H1 (cell line): Measurements from ENCODE around the gene FAM9C. TPM values are rescaled to one million over a fixed set of nuclear protein-coding genes. Genes with fewer than 3 reads are reported as not detected.

Experiments used
- CTCF ChIA-PET: fragments of 300-600 bp; sonication (Branson Sonifier 250); formaldehyde crosslinking; loops from one replicate; lab custom pipeline; 2021; ENCODE audit not compliant: partially characterized antibody; lab: Charles Lee
- POLR2A ChIA-PET: fragments of 300-600 bp; sonication (Branson Sonifier 250); formaldehyde crosslinking; loops from one replicate; lab custom pipeline; 2021; ENCODE audit warnings: inconsistent platforms; ENCODE audit not compliant: partially characterized antibody; lab: Charles Lee
- DNase-seq, 2 experiments: peaks; one replicate each; pipeline versions ENCODE4 v3.0.0 to v3.0.0-alpha.2; 2010 to 2022; ENCODE audit warnings: low spot score in 2 of 2, low read depth in 1 of 2, mixed read lengths in 1 of 2
- FAIRE-seq: peaks from 2 replicates; lab custom pipeline; 2011; peaks lifted over from hg19 to GRCh38; lab: Jason Lieb, UNC
- H2AFZ ChIP-seq: 2 replicates; pipeline ENCODE4 v1.8.1; 2012; ENCODE audit warnings: low read length, inconsistent platforms
- H2AK5ac ChIP-seq: 2 replicates; pipeline ENCODE4 v1.6.1; 2013; ENCODE audit warnings: low read depth, low read length
- H2BK120ac ChIP-seq: replicated peaks from 2 replicates; pipeline ENCODE3; 2013; ENCODE audit warnings: low read depth, low read length, inconsistent platforms
- H2BK12ac ChIP-seq: 2 replicates; pipeline ENCODE4 v1.6.1; 2013; ENCODE audit warnings: low read depth, low read length
- H2BK15ac ChIP-seq: 2 replicates; pipeline ENCODE4 v1.6.1; 2013; ENCODE audit warnings: low read length
- H2BK20ac ChIP-seq: 2 replicates; pipeline ENCODE4 v1.6.1; 2013; ENCODE audit warnings: low read length
- H2BK5ac ChIP-seq: 2 replicates; pipeline ENCODE4 v1.6.1; 2013; ENCODE audit warnings: low read depth, low read length
- H3K14ac ChIP-seq: 2 replicates; pipeline ENCODE4 v1.6.1; 2013; ENCODE audit warnings: inconsistent platforms; ENCODE audit not compliant: insufficient read length
- H3K18ac ChIP-seq: 2 replicates; pipeline ENCODE4 v1.6.1; 2013; ENCODE audit warnings: low read length; ENCODE audit errors: extremely low read depth
- H3K23ac ChIP-seq: 2 replicates; pipeline ENCODE4 v1.6.1; 2013; ENCODE audit warnings: inconsistent platforms; ENCODE audit not compliant: insufficient read length
- H3K23me2 ChIP-seq: 2 replicates; pipeline ENCODE4 v1.6.1; 2013; ENCODE audit warnings: low read depth, low read length
- H3K27ac ChIP-seq: 2 replicates; pipeline ENCODE4 v1.6.1; 2011; ENCODE audit warnings: low read depth, low read length, inconsistent platforms
- H3K27me3 ChIP-seq, 4 experiments: replicated peaks in 1 of 4; 1 replicate in 1 of 4; 2 replicates in 3 of 4; pipeline versions ENCODE4 v1.6.1 to v1.8.1; 2011 to 2013; ENCODE audit warnings: low read length in 3 of 4, mild to moderate bottlenecking in 3 of 4, inconsistent platforms in 2 of 4, mixed read lengths in 2 of 4, moderate library complexity in 1 of 4; ENCODE audit not compliant: control insufficient read depth in 3 of 4, insufficient read depth in 3 of 4; ENCODE audit errors: extremely low read depth in 1 of 4
- H3K36me3 ChIP-seq, 4 experiments: 2 replicates each; pipeline versions ENCODE4 v1.6.1 to v1.8.1; 2011 to 2013; ENCODE audit warnings: mild to moderate bottlenecking in 4 of 4, low read length in 3 of 4, moderate library complexity in 2 of 4, control low read depth in 1 of 4, inconsistent platforms in 1 of 4; ENCODE audit not compliant: insufficient read depth in 4 of 4, control insufficient read depth in 2 of 4
- H3K4ac ChIP-seq: replicated peaks from 2 replicates; pipeline ENCODE3; 2013; ENCODE audit warnings: low read length, low read depth, mixed read lengths, inconsistent platforms; ENCODE audit not compliant: insufficient read length
- H3K4me1 ChIP-seq, 4 experiments: replicated peaks in 1 of 4; 1 replicate in 1 of 4; 2 replicates in 3 of 4; pipeline versions ENCODE4 v1.6.1 to v1.8.1; 2011 to 2013; ENCODE audit warnings: low read length in 3 of 4, inconsistent platforms in 2 of 4, mixed read lengths in 1 of 4; ENCODE audit not compliant: insufficient read depth in 4 of 4, control insufficient read depth in 3 of 4
- H3K4me2 ChIP-seq, 2 experiments: 2 replicates each; pipeline versions ENCODE4 v1.6.1 to v1.8.1; 2011 to 2013; ENCODE audit warnings: low read depth in 2 of 2, low read length in 2 of 2, control low read depth in 1 of 2, inconsistent platforms in 1 of 2, mild to moderate bottlenecking in 1 of 2; ENCODE audit not compliant: insufficient read depth in 1 of 2
- H3K4me3 ChIP-seq, 4 experiments: fragments of 200-600, 300-600 bp in 1 of 4; sonication (generic), shearing (Covaris generic), sonication (Bioruptor Twin) in 1 of 4; 2 replicates each; pipeline versions ENCODE4 v1.5.1 to v1.8.1; 2011 to 2016; ENCODE audit warnings: low read length in 4 of 4, low read depth in 3 of 4, control low read depth in 2 of 4, inconsistent platforms in 2 of 4, mild to moderate bottlenecking in 2 of 4, mixed read lengths in 1 of 4, moderate library complexity in 1 of 4; ENCODE audit not compliant: insufficient read depth in 2 of 4; ENCODE audit errors: extremely low read depth in 1 of 4
- H3K56ac ChIP-seq: replicated peaks from 2 replicates; pipeline ENCODE3; 2013; ENCODE audit warnings: low read depth, mild to moderate bottlenecking, mixed read lengths, low read length, inconsistent platforms; ENCODE audit not compliant: insufficient read length
- H3K79me1 ChIP-seq: 2 replicates; pipeline ENCODE4 v1.6.1; 2013; ENCODE audit warnings: low read depth, low read length, control low read depth
- H3K79me2 ChIP-seq, 2 experiments: 2 replicates each; pipeline versions ENCODE4 v1.6.1 to v1.8.1; 2012 to 2013; ENCODE audit warnings: low read length in 2 of 2, mild to moderate bottlenecking in 2 of 2, inconsistent platforms in 1 of 2; ENCODE audit not compliant: insufficient read depth in 2 of 2, control insufficient read depth in 1 of 2
- H3K9ac ChIP-seq, 4 experiments: replicated peaks in 1 of 4; 1 replicate in 1 of 4; 2 replicates in 3 of 4; pipeline versions ENCODE4 v1.6.1 to v1.8.1; 2011 to 2013; ENCODE audit warnings: low read depth in 3 of 4, low read length in 3 of 4, control low read depth in 2 of 4, mild to moderate bottlenecking in 2 of 4, moderate library complexity in 2 of 4, inconsistent platforms in 1 of 4; ENCODE audit errors: extremely low read depth in 1 of 4
- H3K9me3 ChIP-seq, 2 experiments: 2 replicates each; pipeline versions ENCODE4 v1.6.1 to v1.8.1; 2012 to 2013; ENCODE audit warnings: mild to moderate bottlenecking in 2 of 2, moderate library complexity in 2 of 2, control low read depth in 1 of 2, inconsistent platforms in 1 of 2, low read depth in 1 of 2, low read length in 1 of 2, mixed read lengths in 1 of 2; ENCODE audit not compliant: insufficient read depth in 2 of 2
- H4K20me1 ChIP-seq, 2 experiments: replicated peaks in 1 of 2; 2 replicates each; pipeline versions ENCODE3 to v1.8.1; 2011 to 2013; ENCODE audit warnings: inconsistent platforms in 2 of 2, low read length in 2 of 2, mild to moderate bottlenecking in 1 of 2; ENCODE audit not compliant: insufficient read depth in 2 of 2, control insufficient read depth in 1 of 2
- H4K5ac ChIP-seq: 2 replicates; pipeline ENCODE4 v1.6.1; 2013; ENCODE audit warnings: low read length, low read depth, mixed read lengths, inconsistent platforms; ENCODE audit not compliant: insufficient read length
- H4K8ac ChIP-seq: 2 replicates; pipeline ENCODE4 v1.8.0; 2013; ENCODE audit warnings: mild to moderate bottlenecking, moderate library complexity, low read length, inconsistent platforms; ENCODE audit not compliant: insufficient read depth; ENCODE audit errors: extremely low read depth
- H4K91ac ChIP-seq: replicated peaks from 2 replicates; pipeline ENCODE3; 2013; ENCODE audit warnings: low read length, mixed read lengths, inconsistent platforms; ENCODE audit not compliant: insufficient read length
- E2F6 ChIP-seq: IDR thresholded peaks from 2 replicates; pipeline ENCODE4 v1.6.1; 2012; ENCODE audit warnings: inconsistent platforms
- PHF8 ChIP-seq: fragments of 200-600 bp; sonication (generic); conservative IDR thresholded peaks from 2 replicates; pipeline ENCODE4 v1.7.1; 2012; ENCODE audit warnings: low read depth, mild to moderate bottlenecking, inconsistent platforms, low read length, moderate library complexity
- TBP ChIP-seq: IDR thresholded peaks from 2 replicates; pipeline ENCODE4 v1.6.1; 2011; ENCODE audit warnings: low read depth, low read length, improper control_type of control experiment
- WGBS, 2 experiments: shearing (Covaris generic) in 1 of 2; methylation state at CpG; one replicate each; pipeline versions ENCODE4 v1.1.6 to v1.1.7; 2013 to 2015; ENCODE audit warnings: low lambda C conversion rate in 2 of 2, mixed read lengths in 2 of 2, inconsistent platforms in 1 of 2, low coverage in 1 of 2, missing lambda C conversion rate in 1 of 2; ENCODE audit not compliant: insufficient replicate concordance in 2 of 2, insufficient coverage in 1 of 2, insufficient read length in 1 of 2; ENCODE audit errors: extremely low coverage in 1 of 2, missing lambda C conversion rate in 1 of 2; 5-methylcytosine and 5-hydroxymethylcytosine counted together
- polyA plus RNA-seq, 7 experiments: library from polyadenylated mRNA; depleted of rRNA in 3 of 7; stranded (reverse) in 5 of 7; unstranded in 2 of 7; fragments of >200 nt in 5 of 7; fragments of 200-250 nt in 2 of 7; gene quantifications; 1 replicate in 5 of 7; 2 replicates in 1 of 7; 4 replicates in 1 of 7; pipeline versions ENCODE4 v1.2.1 to v1.2.3, GENCODE V29; 2011 to 2013; ENCODE audit warnings: missing spikeins in 2 of 7, mixed read lengths in 2 of 7
- total RNA-seq: library from RNA; stranded (reverse); fragmentation: NEBNext Ultra II Directional; extraction: Animal tissue kit (Norgen Biotek cat#: 25700); gene quantifications from 2 replicates; pipeline ENCODE4 v1.2.1, GENCODE V29; 2021

FAM9C gene
- total and polyA plus RNA-seq, 2 of the 8 experiments (the other 6 are each of a cell fraction or from before 2014, with no cell fraction given), result not detected

GRCh38 chrX:12996934-12997435 is 47.4 kb downstream of the FAM9C start:
- no peak overlapping the region for H3K18ac ChIP-seq
- H3K27ac ChIP-seq, result no peak overlapping the region
- no peak overlapping the region for H4K91ac ChIP-seq
- H4K20me1 ChIP-seq, result no peaks in the 10 kb centered on the region
- H2BK15ac ChIP-seq, result no peak overlapping the region
- H3K27me3 ChIP-seq, result no peaks in the 10 kb centered on the region
- H3K4me3 ChIP-seq, result no peak overlapping the region
- POLR2A ChIA-PET, result interaction anchor here (0.6 to 3.7 kb wide), 2 partner anchors 11 to 17 kb away, joined by 3 to 10 read pairs; no protein-coding TSS in a partner anchor
- H2AK5ac ChIP-seq, result no peak overlapping the region
- no peaks in the 10 kb centered on the region for H3K79me2 ChIP-seq
- no peak overlapping the region for H3K4ac ChIP-seq
- no peak overlapping the region for H2BK5ac ChIP-seq
- H3K23ac ChIP-seq, result no peak overlapping the region
- H3K4me1 ChIP-seq, result peaks cover 0 to 7% (median 0%) of the 10 kb centered on the region in 4 experiments; a peak in 3 of 7 replicates
- 100% methylated on average over 3 of the region's 3 CpGs; no CpG with 5 or more reads in 1 of the 2 experiments for WGBS, 2 experiments
- no peak overlapping the region for H3K9ac ChIP-seq
- no peaks in the 10 kb centered on the region for H3K36me3 ChIP-seq
- no peak overlapping the region for H4K5ac ChIP-seq
- no peaks in the 10 kb centered on the region for H3K9me3 ChIP-seq
- H2AFZ ChIP-seq, result no peak overlapping the region
- no peak overlapping the region for H3K4me2 ChIP-seq
- no peak overlapping the region for H3K14ac ChIP-seq
- no peak overlapping the region for H2BK20ac ChIP-seq
- no peak overlapping the region; the same call in 1 of the 2 replicates for H2BK12ac ChIP-seq
- DNase-seq (no peak), FAIRE-seq (no peak)
- H2BK120ac ChIP-seq, result no peak overlapping the region
- no peak overlapping the region for H4K8ac ChIP-seq
- CTCF ChIA-PET, result interaction anchor here (0.8 to 1.4 kb wide), 2 partner anchors 46 to 50 kb away, joined by 3 read pairs; no protein-coding TSS in a partner anchor
- no peaks in the 10 kb centered on the region for H3K79me1 ChIP-seq
- TF ChIP-seq E2F6 (no peak), PHF8 (no peak), TBP (no peak)
- no peaks in the 10 kb centered on the region for H3K23me2 ChIP-seq
- no peak overlapping the region for H3K56ac ChIP-seq
